GM12878 (cell line): Measurements from ENCODE around the gene OLFML3. TPM values are rescaled to one million over a fixed set of nuclear protein-coding genes. Genes with fewer than 3 reads are reported as not detected.
A peak's percentile ranks its signal among the peaks of the same experiment; 100 is the strongest.
"Not testable (repeated sequence)": the region's sequence is repeated elsewhere in the genome, so short reads cannot be mapped to it uniquely, and the experiment has no call there.

ENCODE experiments used
- ATAC-seq: fragments of 200-7000 bp; cut with Tn5 transposase; 3 replicates; pipeline ENCODE4 v1.9.1; 2020; ENCODE audit warnings: mild to moderate bottlenecking, moderate library complexity
- BruUV-seq: library from RNA; stranded (reverse); fragments of 400-500 nt; replicated peaks from 2 replicates; lab custom pipeline; 2021; lab: Mats Ljungman, UMichigan
- CTCF ChIA-PET: fragments of 300-600 bp; sonication (Branson Sonifier 250); formaldehyde crosslinking; extraction: SDS; loops from one replicate; lab custom pipeline; 2021; ENCODE audit warnings: inconsistent platforms; lab: Yijun Ruan, JAX
- POLR2A ChIA-PET: fragments of 350-600 bp; formaldehyde crosslinking; extraction: SDS; loops from one replicate; lab custom pipeline; 2021; ENCODE audit warnings: inconsistent platforms; lab: Charles Lee
- RAD21 ChIA-PET: fragments of 300-600 bp; sonication (Branson Sonifier 250); formaldehyde crosslinking; loops from one replicate; lab custom pipeline; 2023; ENCODE audit warnings: antibody characterized with exemption; ENCODE audit not compliant: unreplicated experiment; lab: Charles Lee
- SMC1A ChIA-PET: fragments of 300-600 bp; sonication (Branson Sonifier 250); formaldehyde crosslinking; loops from one replicate; lab custom pipeline; 2023; ENCODE audit not compliant: unreplicated experiment, uncharacterized antibody; lab: Charles Lee
- DNase-seq: peaks from one replicate; pipeline ENCODE4 v3.0.0-alpha.2; 2011; ENCODE audit warnings: low read depth, low spot score
- FAIRE-seq: peaks from 3 replicates; lab custom pipeline; 2011; peaks lifted over from hg19 to GRCh38; lab: Jason Lieb, UNC
- H2AFZ ChIP-seq: 2 replicates; pipeline ENCODE4 v1.6.0; 2011; ENCODE audit warnings: low read depth, low read length, control low read depth; ENCODE audit not compliant: control insufficient read depth
- H3K27ac ChIP-seq: 2 replicates; pipeline ENCODE4 v1.5.1; 2011; ENCODE audit warnings: control low read depth; ENCODE audit not compliant: control insufficient read depth, insufficient read depth
- H3K27me3 ChIP-seq, 2 experiments: replicated peaks in 1 of 2; 2 replicates each; pipeline versions ENCODE4 v1.6.0 to v1.6.1; 2011; ENCODE audit warnings: low read length in 1 of 2; ENCODE audit not compliant: control insufficient read depth in 2 of 2, insufficient read depth in 2 of 2
- H3K36me3 ChIP-seq, 2 experiments: 2 replicates each; pipeline ENCODE4 v1.5.1; 2011; ENCODE audit warnings: low read length in 1 of 2; ENCODE audit not compliant: control insufficient read depth in 2 of 2, insufficient read depth in 2 of 2
- H3K4me1 ChIP-seq: 2 replicates; pipeline ENCODE4 v1.6.1; 2011; ENCODE audit warnings: mild to moderate bottlenecking, low read length, moderate library complexity, mixed read lengths; ENCODE audit not compliant: control insufficient read depth, insufficient read depth
- H3K4me2 ChIP-seq: 2 replicates; pipeline ENCODE4 v1.6.0; 2011; ENCODE audit warnings: control low read depth; ENCODE audit not compliant: control insufficient read depth, insufficient read depth
- H3K4me3 ChIP-seq: fragments of 200-600 bp; sonication (generic); 2 replicates; pipeline ENCODE4 v1.5.1; 2016
- H3K79me2 ChIP-seq: 2 replicates; pipeline ENCODE4 v1.6.0; 2011; ENCODE audit warnings: low read length; ENCODE audit not compliant: control insufficient read depth, insufficient read depth
- H3K9ac ChIP-seq: 2 replicates; pipeline ENCODE4 v1.8.0; 2011; ENCODE audit warnings: low read length, control low read depth, mixed read lengths; ENCODE audit not compliant: control insufficient read depth, insufficient read depth
- H3K9me3 ChIP-seq: replicated peaks from 3 replicates; pipeline ENCODE4 v1.5.1; 2011; ENCODE audit warnings: mild to moderate bottlenecking, low read length; ENCODE audit not compliant: control insufficient read depth, insufficient read depth
- H4K20me1 ChIP-seq: 2 replicates; pipeline ENCODE4 v1.6.0; 2011; ENCODE audit not compliant: control insufficient read depth, insufficient read depth
- CEBPZ ChIP-seq: fragments of 150-350 bp; IDR thresholded peaks from 2 replicates; pipeline ENCODE4 v1.6.1; 2016; ENCODE audit warnings: low read depth, low read length
- CTCF ChIP-seq, 3 experiments: IDR thresholded peaks in 2 of 3; conservative IDR thresholded peaks in 1 of 3; 2 replicates each; pipeline ENCODE4 v1.5.1; 2011; ENCODE audit warnings: low read depth in 3 of 3, low read length in 3 of 3, mild to moderate bottlenecking in 3 of 3, control low read depth in 2 of 3, moderate library complexity in 2 of 3, inconsistent platforms in 1 of 3, mixed read lengths in 1 of 3; ENCODE audit not compliant: control insufficient read depth in 2 of 3, insufficient read depth in 1 of 3; ENCODE audit errors: extremely low read depth in 1 of 3
- HDAC2 ChIP-seq: fragments of 200-600 bp; sonication (generic); IDR thresholded peaks from 2 replicates; pipeline ENCODE4 v1.6.1; 2017
- POLR2AphosphoS5 ChIP-seq: IDR thresholded peaks from 2 replicates; pipeline ENCODE4 v1.6.1; 2011; ENCODE audit warnings: mild to moderate bottlenecking, low read length, inconsistent platforms
- WGBS: methylation state at CpG from one replicate; pipeline ENCODE4 v1.1.6; 2016; ENCODE audit warnings: low lambda C conversion rate; ENCODE audit not compliant: insufficient replicate concordance, insufficient coverage; ENCODE audit errors: missing lambda C conversion rate; 5-methylcytosine and 5-hydroxymethylcytosine counted together
- in situ Hi-C: fragments of 300-500 bp; cut with MboI; formaldehyde crosslinking; loops from 9 replicates; pipeline ENCODE4 v1.14.3; 2018; ENCODE audit warnings: mixed read lengths
- intact Hi-C: fragments of 100-400 bp; cut with micrococcal nuclease; formaldehyde crosslinking; loops from one replicate; pipeline ENCODE4 v1.14.2; 2022; ENCODE audit not compliant: unreplicated experiment
- polyA plus RNA-seq, 11 experiments: library from polyadenylated mRNA; depleted of rRNA in 4 of 11; unstranded in 6 of 11; stranded (reverse) in 5 of 11; fragments of >200 nt; fragmentation: Nextera tagmentation in 4 of 11; fragmentation: Illumina TruSeq in 1 of 11; extraction: Ambion mirVana in 4 of 11; extraction: Trizol in 1 of 11; gene quantifications; 1 replicate in 1 of 11; 2 replicates in 10 of 11; pipeline versions ENCODE4 v1.2.1 to v1.2.3, GENCODE V29; 2011 to 2016; ENCODE audit warnings: inconsistent platforms in 2 of 11, missing spikeins in 2 of 11, low read depth in 1 of 11
- total RNA-seq, 4 experiments: library from RNA; depleted of rRNA in 3 of 4; stranded (reverse); fragments of >200 nt in 3 of 4; fragmentation: Illumina TruSeq in 1 of 4; extraction: Trizol in 1 of 4; gene quantifications; 2 replicates each; pipeline versions ENCODE4 v1.2.1 to v1.2.3, GENCODE V29; 2013 to 2021

The OLFML3 gene
- total and polyA plus RNA-seq, 10 of the 15 experiments (the other 5 are each of a cell fraction or from before 2014, with no cell fraction given), result 0.03 TPM; not detected in 9

- TF ChIP-seq HDAC2, result no peak
Observed at GRCh38 chr1:113947388-113948107, 31.7 kb upstream of the OLFML3 start (continued).

GRCh38 chr1:113948151-113948550 is 31.1 kb upstream of the OLFML3 start:
- DNase-seq, BruUV-seq, ATAC-seq, H3K27ac ChIP-seq, in situ Hi-C loops, H3K9ac ChIP-seq, H3K9me3 ChIP-seq, FAIRE-seq, H2AFZ ChIP-seq, H4K20me1 ChIP-seq, H3K4me3 ChIP-seq, H3K4me2 ChIP-seq, intact Hi-C loops, H3K27me3 ChIP-seq, H3K36me3 ChIP-seq: not testable (repeated sequence)
- ChIA-PET POLR2A (interaction anchor here (0.7 to 4.6 kb wide), 3 partner anchors 10 to 55 kb away, joined by 3 to 34 read pairs (median 5); partner anchors contain the start of gene HIPK1), RAD21 (interaction anchor here (0.7 to 3.3 kb wide), 4 partner anchors 16 to 118 kb away, joined by 3 to 27 read pairs (median 3); partner anchors contain the start of gene HIPK1), CTCF (interaction anchor here (1.0 to 2.2 kb wide), 6 partner anchors 8 to 118 kb away, joined by 3 to 6 read pairs (median 4); no protein-coding TSS in a partner anchor), SMC1A (interaction anchor here (0.9 to 6.4 kb wide), 11 partner anchors 9 to 154 kb away, joined by 3 to 99 read pairs (median 6); partner anchors contain the start of genes AP4B1, DCLRE1B, HIPK1 and RSBN1)
- Histone ChIP-seq H3K4me1 (peaks cover 24% of the 10 kb centered on the region), H3K79me2 (peaks cover 47% of the 10 kb centered on the region)
- 98% methylated on average over 4 of the region's 4 CpGs for WGBS

- H3K36me3 ChIP-seq, result peaks cover 0 to 1% of the 10 kb centered on the region in 2 experiments; a peak in 3 of 4 replicates
- intact Hi-C loops, result no loop called here
- POLR2A ChIA-PET, result interaction anchor here (0.6 to 4.6 kb wide), 5 partner anchors 9 to 676 kb away, joined by 3 to 34 read pairs (median 4); partner anchors contain the start of gene HIPK1
- CTCF ChIA-PET, result interaction anchor here (0.7 to 2.2 kb wide), 8 partner anchors 9 to 119 kb away, joined by 3 to 7 read pairs (median 4); partner anchors contain the start of gene HIPK1
- H3K27ac ChIP-seq, result no peak overlapping the region
- TF ChIP-seq CTCF (IDR thresholded peaks at IDR 0.05 in 2 of 3, conservative IDR thresholded peaks at IDR 0.05 in 1 of 3; ENCODE audit: control insufficient read depth in 2 of 3, extremely low read depth in 1 of 3, insufficient read depth in 1 of 3, low read depth in 3 of 3, low read length in 3 of 3), result 0 out of 6 replicates have a peak, but pooled peaks of 1 of the 3 experiments have one; percentile 10
- TF ChIP-seq POLR2AphosphoS5, result no peak
- TF ChIP-seq CEBPZ, result no peak
- TF ChIP-seq, all 136 proteins: peak for 1
- peaks cover 24% of the 10 kb centered on the region for H3K4me1 ChIP-seq
- no peak overlapping the region for H3K4me2 ChIP-seq
- no peak for ATAC-seq
- peaks cover 41% of the 10 kb centered on the region for H3K79me2 ChIP-seq
- 98% methylated on average over 5 of the region's 5 CpGs for WGBS
- BruUV-seq, result no TSS peak
- H3K9ac ChIP-seq, result no peak overlapping the region
- peaks cover 5% of the 10 kb centered on the region; the same call in 2 of the 3 replicates for H3K9me3 ChIP-seq
- no peak overlapping the region for H3K4me3 ChIP-seq
- ChIA-PET RAD21 (interaction anchor here (0.7 to 1.7 kb wide), 4 partner anchors 11 to 119 kb away, joined by 3 read pairs; no protein-coding TSS in a partner anchor), SMC1A (interaction anchor here (0.7 to 6.4 kb wide), 6 partner anchors 9 to 90 kb away, joined by 3 to 99 read pairs (median 6); partner anchors contain the start of gene HIPK1)
- H3K27me3 ChIP-seq, result no peaks in the 10 kb centered on the region
- DNase-seq, result no peak
- in situ Hi-C loops, result no loop called here
- no peak for FAIRE-seq
- H4K20me1 ChIP-seq, result no peaks in the 10 kb centered on the region; the same call in 1 of the 2 replicates
- H2AFZ ChIP-seq, result no peak overlapping the region
Observed at GRCh38 chr1:113949007-113949406, 30.3 kb upstream of the OLFML3 start.
